HepG2 (cell line): ENCODE results near the gene ELF1. TPM values are rescaled to one million over a fixed set of nuclear protein-coding genes. Genes with fewer than 3 reads are reported as not detected.
A peak's percentile ranks its signal among the peaks of the same experiment; 100 is the strongest.

ENCODE experiments used
- HNRNPL ChIP-seq: fragments of 200-400 bp; formaldehyde crosslinking; IDR thresholded peaks from 2 replicates; pipeline ENCODE4 v1.6.1; 2017; ENCODE audit warnings: mild to moderate bottlenecking, low read depth, low read length
- IRF9 ChIP-seq: sonication (generic); formaldehyde crosslinking; IDR thresholded peaks from 2 replicates; pipeline ENCODE4 v1.8.0; 2022; ENCODE audit warnings: missing genetic modification reagents, mild to moderate bottlenecking, borderline replicate concordance
- KIAA2018 ChIP-seq: sonication (generic); formaldehyde crosslinking; IDR thresholded peaks from 2 replicates; pipeline ENCODE4 v1.5.0; 2020; ENCODE audit warnings: mild to moderate bottlenecking, missing genetic modification reagents, borderline replicate concordance
- KLF16 ChIP-seq, 2 experiments: sonication (generic) in 1 of 2; formaldehyde crosslinking in 1 of 2; IDR thresholded peaks; 2 replicates each; pipeline versions ENCODE4 v1.6.1 to v1.8.0; 2016 to 2023; ENCODE audit warnings: missing genetic modification reagents in 2 of 2, missing compliant biosample characterization in 1 of 2
- MEIS2 ChIP-seq: sonication (generic); formaldehyde crosslinking; IDR thresholded peaks from 2 replicates; pipeline ENCODE4 v1.9.0; 2021; ENCODE audit warnings: mild to moderate bottlenecking, missing genetic modification reagents
- SNAI1 ChIP-seq: sonication (generic); formaldehyde crosslinking; IDR thresholded peaks from 2 replicates; pipeline ENCODE4 v1.5.0; 2020; ENCODE audit warnings: mild to moderate bottlenecking, missing genetic modification reagents, borderline replicate concordance
- SNRNP70 ChIP-seq: fragments of 200-400 bp; formaldehyde crosslinking; IDR thresholded peaks from 2 replicates; pipeline ENCODE4 v1.6.1; 2017; ENCODE audit warnings: mild to moderate bottlenecking, low read depth, low read length, moderate library complexity
- TAF1 ChIP-seq: sonication (generic); formaldehyde crosslinking; IDR thresholded peaks from 2 replicates; pipeline ENCODE4 v1.4.0; 2020; ENCODE audit warnings: missing genetic modification reagents
- THAP8 ChIP-seq: sonication (generic); formaldehyde crosslinking; IDR thresholded peaks from 2 replicates; pipeline ENCODE4 v1.5.1; 2020; ENCODE audit warnings: missing genetic modification reagents, mild to moderate bottlenecking, borderline replicate concordance
- ZFY ChIP-seq: sonication (generic); formaldehyde crosslinking; IDR thresholded peaks from 2 replicates; pipeline ENCODE4 v1.4.0; 2020; ENCODE audit warnings: missing genetic modification reagents
- ZNF280D ChIP-seq: sonication (generic); formaldehyde crosslinking; IDR thresholded peaks from 2 replicates; pipeline ENCODE4 v1.5.1; 2020; ENCODE audit warnings: mild to moderate bottlenecking, missing genetic modification reagents
- ZNF704 ChIP-seq: sonication (generic); formaldehyde crosslinking; IDR thresholded peaks from 2 replicates; pipeline ENCODE4 v1.8.1; 2023; ENCODE audit warnings: mild to moderate bottlenecking, inconsistent platforms, moderate library complexity, missing genetic modification reagents, borderline replicate concordance
- ZNF749 ChIP-seq: sonication (generic); formaldehyde crosslinking; IDR thresholded peaks from 2 replicates; pipeline ENCODE4 v1.8.0; 2022; ENCODE audit warnings: mild to moderate bottlenecking, missing genetic modification reagents, moderate library complexity, borderline replicate concordance
- polyA plus RNA-seq, 8 experiments: library from polyadenylated mRNA; depleted of rRNA in 3 of 8; stranded (reverse) in 7 of 8; unstranded in 1 of 8; fragments of >200 nt; fragmentation: Illumina TruSeq in 4 of 8; extraction: Trizol in 4 of 8; gene quantifications; 2 replicates each; pipeline versions ENCODE4 v1.2.1 to v1.2.3, GENCODE V29; 2011 to 2016; ENCODE audit warnings: low read depth in 4 of 8, missing spikeins in 1 of 8, mixed read lengths in 1 of 8; ENCODE audit not compliant: insufficient read depth in 1 of 8
- total RNA-seq, 5 experiments: library from RNA; depleted of rRNA; stranded (reverse); fragments of >200 nt; fragmentation: Illumina TruSeq; extraction: Trizol; gene quantifications; 2 replicates each; pipeline ENCODE4 v1.2.3, GENCODE V29; 2016; ENCODE audit warnings: low read depth in 1 of 5

ELF1 gene
- total and polyA plus RNA-seq, 2 of the 13 experiments (the other 11 are each of a cell fraction or from before 2014, with no cell fraction given), result 24.6 to 71.5 TPM

- no peak; the same call in 1 of the 2 replicates for TF ChIP-seq KIAA2018 (CRISPR knock-in tag)
- 0 out of 2 replicates have a peak, but pooled peaks have one; percentile 8 for TF ChIP-seq HNRNPL
- 0 out of 2 replicates have a peak, but pooled peaks have one; percentile 38 for TF ChIP-seq SNAI1 (CRISPR knock-in tag)
- TF ChIP-seq ZNF749 (CRISPR knock-in tag), result no peak; the same call in 1 of the 2 replicates
- no peak for TF ChIP-seq KLF16 (CRISPR knock-in tag; IDR thresholded peaks at IDR 0.05)
- no peak for TF ChIP-seq SNRNP70
- peak; percentile 3; the same call in 1 of the 2 replicates for TF ChIP-seq ZNF280D (CRISPR knock-in tag)
- TF ChIP-seq THAP8 (CRISPR knock-in tag), result no peak
- no peak for TF ChIP-seq ZNF704 (CRISPR knock-in tag)
- TF ChIP-seq ZFY (CRISPR knock-in tag), result no peak
- TF ChIP-seq IRF9 (CRISPR knock-in tag), result no peak
- no peak for TF ChIP-seq MEIS2 (CRISPR knock-in tag)
- TF ChIP-seq TAF1 (CRISPR knock-in tag), result no peak
Measured at GRCh38 chr13:41060724-41061074, 41.6 kb upstream of the ELF1 start (continued).
